SK-N-SH (cell line): ENCODE measurements around the gene SV2C. TPM values are rescaled to one million over a fixed set of nuclear protein-coding genes. Genes with fewer than 3 reads are reported as not detected.

ENCODE experiments used
- CTCF ChIA-PET: fragments of 300-600, 350-600 bp; formaldehyde crosslinking; extraction: SDS; loops from one replicate; lab custom pipeline; 2021; lab: Yijun Ruan, JAX
- POLR2A ChIA-PET: fragments of 350-600 bp; sonication (Branson Sonifier 250); formaldehyde crosslinking; extraction: SDS; loops from one replicate; lab custom pipeline; 2020; ENCODE audit warnings: antibody characterized with exemption, inconsistent platforms; lab: Yijun Ruan, JAX
- DNase-seq: peaks from one replicate; pipeline ENCODE4 v3.0.0; 2012
- H2AFZ ChIP-seq: fragments of 200-600 bp; sonication (generic); 2 replicates; pipeline ENCODE4 v1.8.1; 2016; ENCODE audit warnings: antibody characterized with exemption, mild to moderate bottlenecking, low read depth
- H3F3A ChIP-seq: fragments of 200-600 bp; sonication (generic); replicated peaks from 2 replicates; pipeline ENCODE3; 2016; ENCODE audit warnings: antibody characterized with exemption, mild to moderate bottlenecking; ENCODE audit not compliant: insufficient read depth
- H3K27ac ChIP-seq, 2 experiments: fragments of 200-500 bp in 1 of 2; fragments of 200-600 bp in 1 of 2; sonication (Bioruptor generic) in 1 of 2; sonication (generic), shearing (Covaris generic) in 1 of 2; 2 replicates each; pipeline versions ENCODE4 v1.5.1 to v1.6.1; 2014 to 2016; ENCODE audit warnings: low read depth in 2 of 2, inconsistent platforms in 1 of 2, low read length in 1 of 2, mild to moderate bottlenecking in 1 of 2, mixed read lengths in 1 of 2
- H3K27me3 ChIP-seq: fragments of 200-600 bp; sonication (generic), shearing (Covaris generic); 2 replicates; pipeline ENCODE4 v1.6.1; 2016; ENCODE audit warnings: mixed run types; ENCODE audit not compliant: insufficient read depth
- H3K36me3 ChIP-seq, 2 experiments: fragments of 200-500 bp in 1 of 2; fragments of 200-600 bp in 1 of 2; sonication (Bioruptor generic) in 1 of 2; sonication (generic) in 1 of 2; replicated peaks in 1 of 2; 2 replicates each; pipeline versions ENCODE3 to v1.5.1; 2014 to 2016; ENCODE audit warnings: low read length in 1 of 2, mild to moderate bottlenecking in 1 of 2; ENCODE audit not compliant: insufficient read depth in 2 of 2, control insufficient read depth in 1 of 2
- H3K4me1 ChIP-seq, 2 experiments: fragments of 200-500 bp in 1 of 2; fragments of 200-600 bp in 1 of 2; sonication (Bioruptor generic) in 1 of 2; sonication (generic), shearing (Covaris generic) in 1 of 2; 2 replicates each; pipeline versions ENCODE4 v1.5.1 to v1.6.1; 2014 to 2016; ENCODE audit warnings: low read depth in 1 of 2, low read length in 1 of 2, mixed run types in 1 of 2; ENCODE audit not compliant: insufficient read depth in 2 of 2, control insufficient read depth in 1 of 2
- H3K4me2 ChIP-seq: fragments of 200-600 bp; sonication (generic), shearing (Covaris generic); 2 replicates; pipeline ENCODE4 v1.6.1; 2017; ENCODE audit warnings: mixed run types
- H3K4me3 ChIP-seq, 2 experiments: fragments of 200-500 bp in 1 of 2; fragments of 200-600 bp in 1 of 2; sonication (Bioruptor generic) in 1 of 2; sonication (generic), shearing (Covaris generic) in 1 of 2; 2 replicates each; pipeline versions ENCODE4 v1.5.1 to v1.8.1; 2014 to 2016; ENCODE audit warnings: low read depth in 2 of 2, inconsistent platforms in 1 of 2, low read length in 1 of 2, mild to moderate bottlenecking in 1 of 2, mixed read lengths in 1 of 2, moderate library complexity in 1 of 2
- H3K79me2 ChIP-seq: fragments of 200-600 bp; sonication (generic); 2 replicates; pipeline ENCODE4 v1.8.1; 2017; ENCODE audit warnings: mild to moderate bottlenecking; ENCODE audit not compliant: insufficient read depth
- H3K9ac ChIP-seq: fragments of 200-600 bp; sonication (generic); 2 replicates; pipeline ENCODE4 v1.6.1; 2017; ENCODE audit warnings: mixed run types
- H3K9me2 ChIP-seq: fragments of 200-600 bp; sonication (generic); 2 replicates; pipeline ENCODE4 v1.6.1; 2017; ENCODE audit warnings: mixed run types
- H3K9me3 ChIP-seq: fragments of 200-600 bp; sonication (generic); 2 replicates; pipeline ENCODE4 v1.6.1; 2017; ENCODE audit warnings: mixed run types, mild to moderate bottlenecking, moderate library complexity
- H4K20me1 ChIP-seq: fragments of 200-600 bp; sonication (generic); 2 replicates; pipeline ENCODE4 v1.6.1; 2017; ENCODE audit warnings: mild to moderate bottlenecking, mixed run types; ENCODE audit not compliant: insufficient read depth
- CHD2 ChIP-seq: fragments of 150-350 bp; IDR thresholded peaks from 2 replicates; pipeline ENCODE4 v1.6.1; 2018; ENCODE audit warnings: low read length; ENCODE audit not compliant: partially characterized antibody
- ELF1 ChIP-seq: IDR thresholded peaks from 2 replicates; pipeline ENCODE4 v1.4.0; 2012
- EZH2phosphoT487 ChIP-seq: fragments of 200-600 bp; sonication (generic); IDR thresholded peaks from 2 replicates; pipeline ENCODE4 v1.6.1; 2017; ENCODE audit warnings: low read depth, mixed run types, mild to moderate bottlenecking, antibody characterized with exemption, moderate library complexity, borderline replicate concordance
- FOXM1 ChIP-seq: IDR thresholded peaks from 2 replicates; pipeline ENCODE4 v1.4.0; 2012; ENCODE audit warnings: low read depth, mild to moderate bottlenecking
- GATA2 ChIP-seq: sonication (generic); formaldehyde crosslinking; IDR thresholded peaks from 2 replicates; pipeline ENCODE4 v1.5.0; 2020; ENCODE audit warnings: mild to moderate bottlenecking, missing genetic modification reagents
- MEF2A ChIP-seq: IDR thresholded peaks from 2 replicates; pipeline ENCODE4 v1.4.0; 2012; ENCODE audit warnings: low read depth, borderline replicate concordance
- NFIC ChIP-seq: IDR thresholded peaks from 2 replicates; pipeline ENCODE4 v1.4.0; 2012; ENCODE audit warnings: borderline replicate concordance
- NRF1 ChIP-seq: IDR thresholded peaks from 2 replicates; pipeline ENCODE4 v1.6.1; 2012; ENCODE audit warnings: low read depth, mild to moderate bottlenecking, low read length
- RAD21 ChIP-seq: IDR thresholded peaks from 2 replicates; pipeline ENCODE4 v1.6.1; 2012; ENCODE audit warnings: mild to moderate bottlenecking, low read length
- RCOR1 ChIP-seq: fragments of 150-350 bp; IDR thresholded peaks from 2 replicates; pipeline ENCODE4 v1.6.1; 2017; ENCODE audit warnings: antibody characterized with exemption, low read length
- RFX5 ChIP-seq: IDR thresholded peaks from 2 replicates; pipeline ENCODE4 v1.6.1; 2012; ENCODE audit warnings: mild to moderate bottlenecking, improper control_type of control experiment, low read length
- SMC3 ChIP-seq: IDR thresholded peaks from 2 replicates; pipeline ENCODE4 v1.6.1; 2012; ENCODE audit warnings: low read depth, low read length, improper control_type of control experiment
- TCF12 ChIP-seq: IDR thresholded peaks from 2 replicates; pipeline ENCODE4 v1.4.0; 2012
- TEAD4 ChIP-seq: IDR thresholded peaks from 2 replicates; pipeline ENCODE4 v1.4.0; 2012; ENCODE audit warnings: mild to moderate bottlenecking, borderline replicate concordance; ENCODE audit not compliant: insufficient read depth
- YY1 ChIP-seq: IDR thresholded peaks from 2 replicates; pipeline ENCODE4 v1.4.0; 2012; ENCODE audit warnings: low read depth, mild to moderate bottlenecking
- WGBS: methylation state at CpG from one replicate; pipeline ENCODE4 v1.1.6; 2017; ENCODE audit warnings: low lambda C conversion rate; 5-methylcytosine and 5-hydroxymethylcytosine counted together
- polyA plus RNA-seq, 3 experiments: library from polyadenylated mRNA; depleted of rRNA; stranded (reverse); fragments of >200 nt; gene quantifications; 2 replicates each; pipeline ENCODE4 v1.2.3, GENCODE V29; 2012
- TF ChIP-seq, protein P1 (sequence below): IDR thresholded peaks from 2 replicates; pipeline ENCODE4 v1.4.0; 2012; ENCODE audit warnings: low read depth, borderline replicate concordance
- TF ChIP-seq, protein P2 (sequence below): IDR thresholded peaks from 2 replicates; pipeline ENCODE4; 2012
- TF ChIP-seq, protein P3 (sequence below): IDR thresholded peaks from 2 replicates; pipeline ENCODE4 v1.6.1; 2012; ENCODE audit warnings: mild to moderate bottlenecking, low read depth, low read length, moderate library complexity
- TF ChIP-seq, protein P4 (sequence below): fragments of 200-600 bp; sonication (generic); IDR thresholded peaks from 2 replicates; pipeline ENCODE4 v1.6.1; 2017; ENCODE audit warnings: antibody characterized with exemption, mild to moderate bottlenecking, moderate library complexity

The SV2C gene
- polyA plus RNA-seq, 1 of the 3 experiments (the other 2 are of a cell fraction): 0.05 TPM

DNA sequence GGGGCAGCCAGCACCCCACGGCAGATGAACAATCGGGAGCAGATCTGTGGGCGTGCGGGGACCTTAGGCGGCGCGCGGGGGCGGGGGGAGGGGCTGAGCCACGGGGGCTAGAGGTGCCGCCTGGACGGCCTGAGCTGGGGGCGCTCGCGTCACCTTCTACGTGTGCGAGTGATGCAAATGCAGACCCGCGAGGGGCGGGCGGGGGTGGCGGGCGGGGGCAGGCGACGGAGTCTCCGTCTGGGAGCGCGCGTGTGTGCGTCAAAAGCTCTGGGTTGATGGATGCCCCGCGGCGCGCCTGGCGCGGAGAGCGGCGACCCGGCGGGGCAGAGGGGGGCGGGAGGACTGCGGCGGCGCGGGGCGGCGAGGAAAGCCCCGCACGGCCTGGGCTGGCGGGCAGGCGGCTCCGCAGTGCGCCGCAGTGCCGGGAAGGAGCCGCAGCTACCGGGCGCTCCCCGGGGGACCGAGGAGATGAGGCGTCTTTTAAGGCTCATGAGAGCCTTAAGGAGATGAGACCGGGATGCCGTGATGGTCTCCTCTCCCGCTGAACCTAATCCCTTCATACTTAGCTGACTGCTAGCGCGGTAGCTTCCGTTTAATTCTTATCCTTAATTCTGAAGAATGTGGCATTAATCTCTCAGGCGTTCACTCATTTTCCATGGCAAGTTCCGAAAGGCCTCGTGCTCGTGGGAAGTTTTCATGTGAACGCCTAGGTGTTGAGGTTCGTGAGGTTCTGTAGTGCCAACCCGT is 1.5 kb downstream of the SV2C start:
- H3K36me3 ChIP-seq: no peaks in the 10 kb centered on the region
- 4% methylated on average over 16 of the region's 74 CpGs for WGBS
- no peak overlapping the region for H2AFZ ChIP-seq
- peak; percentile 92 for DNase-seq
- ChIA-PET POLR2A (interaction anchor here (0.6 to 3.1 kb wide), 12 partner anchors 14 to 350 kb away, joined by 3 to 28 read pairs (median 4); no protein-coding TSS in a partner anchor), CTCF (interaction anchor here (0.6 to 7.8 kb wide), 14 partner anchors 11 to 319 kb away, joined by 3 to 79 read pairs (median 4); partner anchors contain the start of gene IQGAP2)
- no peak for TF ChIP-seq CHD2
- no peak for TF ChIP-seq YY1
- no peak for TF ChIP-seq GATA2 (CRISPR knock-in tag)
- no peak for TF ChIP-seq FOXM1
- TF ChIP-seq RAD21: no peak
- TF ChIP-seq NRF1: no peak
- H3K27ac ChIP-seq: peak overlapping the region in 1 of 2 experiments; percentile 98; a peak in 2 of 4 replicates
- no peaks in the 10 kb centered on the region for H3F3A ChIP-seq
- H3K27me3 ChIP-seq: peaks cover 28% of the 10 kb centered on the region
- H3K9ac ChIP-seq: no peak overlapping the region
- H4K20me1 ChIP-seq: no peaks in the 10 kb centered on the region
- H3K4me1 ChIP-seq: peaks cover 0 to 2% of the 10 kb centered on the region in 2 experiments; a peak in 2 of 4 replicates
- H3K79me2 ChIP-seq: no peaks in the 10 kb centered on the region
- no peaks in the 10 kb centered on the region for H3K9me2 ChIP-seq
- peak overlapping the region in 1 of 2 experiments; percentile 55; a peak in 2 of 4 replicates for H3K4me3 ChIP-seq
- no peak overlapping the region for H3K4me2 ChIP-seq
- no peaks in the 10 kb centered on the region for H3K9me3 ChIP-seq

DNA sequence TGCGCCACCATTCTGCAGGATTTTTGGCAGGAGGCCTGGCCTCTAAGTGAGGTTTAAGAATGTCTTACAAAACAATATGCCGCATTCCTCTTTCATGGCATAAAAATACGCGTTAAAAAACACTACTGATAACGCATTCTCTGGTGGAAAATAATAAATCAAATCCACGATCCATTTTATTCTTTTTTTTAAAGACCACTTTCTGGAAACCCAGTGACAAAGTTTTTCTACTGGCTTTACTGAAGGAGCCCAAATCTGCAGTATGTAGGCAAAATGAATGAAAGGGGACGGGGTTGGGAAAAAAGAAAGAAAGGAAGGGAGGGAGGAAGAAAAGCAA is 2.0 kb downstream of the SV2C start:
- Histone ChIP-seq H3K9me2 (no peaks in the 10 kb centered on the region), H3K27ac (peak overlapping the region in 1 of 2 experiments; percentile 98; a peak in 2 of 4 replicates), H2AFZ (no peak overlapping the region), H3K36me3 (no peaks in the 10 kb centered on the region), H3K4me2 (no peak overlapping the region), H3K9ac (no peak overlapping the region), H4K20me1 (no peaks in the 10 kb centered on the region), H3K9me3 (no peaks in the 10 kb centered on the region), H3K27me3 (peaks cover 28% of the 10 kb centered on the region), H3F3A (no peaks in the 10 kb centered on the region), H3K79me2 (no peaks in the 10 kb centered on the region), H3K4me1 (peaks cover 0 to 1% of the 10 kb centered on the region in 2 experiments; a peak in 2 of 4 replicates), H3K4me3 (peak overlapping the region in 1 of 2 experiments; percentile 47; a peak in 2 of 4 replicates)
- ChIA-PET CTCF (interaction anchor here (0.9 to 7.8 kb wide), 13 partner anchors 14 to 350 kb away, joined by 3 to 79 read pairs (median 5); no protein-coding TSS in a partner anchor), POLR2A (interaction anchor here (0.6 to 3.1 kb wide), 7 partner anchors 13 to 350 kb away, joined by 3 to 28 read pairs (median 4); no protein-coding TSS in a partner anchor)
- DNase-seq: no peak
- 25% methylated on average over 7 of the region's 7 CpGs for WGBS
- TF ChIP-seq YY1 (no peak), NRF1 (no peak), TEAD4 (no peak), EZH2phosphoT487 (no peak), CHD2 (no peak), SMC3 (no peak), RCOR1 (no peak), TCF12 (no peak), ELF1 (no peak), NFIC (no peak), MEF2A (no peak), FOXM1 (no peak), GATA2 (CRISPR knock-in tag) (no peak), RFX5 (no peak)
- TF ChIP-seq, protein P1, sequence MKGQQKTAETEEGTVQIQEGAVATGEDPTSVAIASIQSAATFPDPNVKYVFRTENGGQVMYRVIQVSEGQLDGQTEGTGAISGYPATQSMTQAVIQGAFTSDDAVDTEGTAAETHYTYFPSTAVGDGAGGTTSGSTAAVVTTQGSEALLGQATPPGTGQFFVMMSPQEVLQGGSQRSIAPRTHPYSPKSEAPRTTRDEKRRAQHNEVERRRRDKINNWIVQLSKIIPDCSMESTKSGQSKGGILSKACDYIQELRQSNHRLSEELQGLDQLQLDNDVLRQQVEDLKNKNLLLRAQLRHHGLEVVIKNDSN: no peak
- TF ChIP-seq, protein P2, sequence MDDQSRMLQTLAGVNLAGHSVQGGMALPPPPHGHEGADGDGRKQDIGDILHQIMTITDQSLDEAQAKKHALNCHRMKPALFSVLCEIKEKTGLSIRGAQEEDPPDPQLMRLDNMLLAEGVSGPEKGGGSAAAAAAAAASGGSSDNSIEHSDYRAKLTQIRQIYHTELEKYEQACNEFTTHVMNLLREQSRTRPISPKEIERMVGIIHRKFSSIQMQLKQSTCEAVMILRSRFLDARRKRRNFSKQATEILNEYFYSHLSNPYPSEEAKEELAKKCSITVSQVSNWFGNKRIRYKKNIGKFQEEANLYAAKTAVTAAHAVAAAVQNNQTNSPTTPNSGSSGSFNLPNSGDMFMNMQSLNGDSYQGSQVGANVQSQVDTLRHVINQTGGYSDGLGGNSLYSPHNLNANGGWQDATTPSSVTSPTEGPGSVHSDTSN: no peak
- TF ChIP-seq, protein P3, sequence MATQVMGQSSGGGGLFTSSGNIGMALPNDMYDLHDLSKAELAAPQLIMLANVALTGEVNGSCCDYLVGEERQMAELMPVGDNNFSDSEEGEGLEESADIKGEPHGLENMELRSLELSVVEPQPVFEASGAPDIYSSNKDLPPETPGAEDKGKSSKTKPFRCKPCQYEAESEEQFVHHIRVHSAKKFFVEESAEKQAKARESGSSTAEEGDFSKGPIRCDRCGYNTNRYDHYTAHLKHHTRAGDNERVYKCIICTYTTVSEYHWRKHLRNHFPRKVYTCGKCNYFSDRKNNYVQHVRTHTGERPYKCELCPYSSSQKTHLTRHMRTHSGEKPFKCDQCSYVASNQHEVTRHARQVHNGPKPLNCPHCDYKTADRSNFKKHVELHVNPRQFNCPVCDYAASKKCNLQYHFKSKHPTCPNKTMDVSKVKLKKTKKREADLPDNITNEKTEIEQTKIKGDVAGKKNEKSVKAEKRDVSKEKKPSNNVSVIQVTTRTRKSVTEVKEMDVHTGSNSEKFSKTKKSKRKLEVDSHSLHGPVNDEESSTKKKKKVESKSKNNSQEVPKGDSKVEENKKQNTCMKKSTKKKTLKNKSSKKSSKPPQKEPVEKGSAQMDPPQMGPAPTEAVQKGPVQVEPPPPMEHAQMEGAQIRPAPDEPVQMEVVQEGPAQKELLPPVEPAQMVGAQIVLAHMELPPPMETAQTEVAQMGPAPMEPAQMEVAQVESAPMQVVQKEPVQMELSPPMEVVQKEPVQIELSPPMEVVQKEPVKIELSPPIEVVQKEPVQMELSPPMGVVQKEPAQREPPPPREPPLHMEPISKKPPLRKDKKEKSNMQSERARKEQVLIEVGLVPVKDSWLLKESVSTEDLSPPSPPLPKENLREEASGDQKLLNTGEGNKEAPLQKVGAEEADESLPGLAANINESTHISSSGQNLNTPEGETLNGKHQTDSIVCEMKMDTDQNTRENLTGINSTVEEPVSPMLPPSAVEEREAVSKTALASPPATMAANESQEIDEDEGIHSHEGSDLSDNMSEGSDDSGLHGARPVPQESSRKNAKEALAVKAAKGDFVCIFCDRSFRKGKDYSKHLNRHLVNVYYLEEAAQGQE: no peak
- TF ChIP-seq, protein P4, sequence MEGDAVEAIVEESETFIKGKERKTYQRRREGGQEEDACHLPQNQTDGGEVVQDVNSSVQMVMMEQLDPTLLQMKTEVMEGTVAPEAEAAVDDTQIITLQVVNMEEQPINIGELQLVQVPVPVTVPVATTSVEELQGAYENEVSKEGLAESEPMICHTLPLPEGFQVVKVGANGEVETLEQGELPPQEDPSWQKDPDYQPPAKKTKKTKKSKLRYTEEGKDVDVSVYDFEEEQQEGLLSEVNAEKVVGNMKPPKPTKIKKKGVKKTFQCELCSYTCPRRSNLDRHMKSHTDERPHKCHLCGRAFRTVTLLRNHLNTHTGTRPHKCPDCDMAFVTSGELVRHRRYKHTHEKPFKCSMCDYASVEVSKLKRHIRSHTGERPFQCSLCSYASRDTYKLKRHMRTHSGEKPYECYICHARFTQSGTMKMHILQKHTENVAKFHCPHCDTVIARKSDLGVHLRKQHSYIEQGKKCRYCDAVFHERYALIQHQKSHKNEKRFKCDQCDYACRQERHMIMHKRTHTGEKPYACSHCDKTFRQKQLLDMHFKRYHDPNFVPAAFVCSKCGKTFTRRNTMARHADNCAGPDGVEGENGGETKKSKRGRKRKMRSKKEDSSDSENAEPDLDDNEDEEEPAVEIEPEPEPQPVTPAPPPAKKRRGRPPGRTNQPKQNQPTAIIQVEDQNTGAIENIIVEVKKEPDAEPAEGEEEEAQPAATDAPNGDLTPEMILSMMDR: no peak
